EL (cell line): ENCODE measurements around the gene CDC42EP3.
A peak's percentile ranks its signal among the peaks of the same experiment; 100 is the strongest.

Experiments used
- DNase-seq: peaks from one replicate; pipeline ENCODE4 v3.0.0-alpha.2; 2016

CDC42EP3 gene

GRCh38 chr2:37683241-37683640 is 11.8 kb upstream of the CDC42EP3 start:
- no peak for DNase-seq

- no peak for DNase-seq
These were observed 11.0 kb upstream of the CDC42EP3 start for GRCh38 chr2:37682473-37682872.

- DNase-seq: no peak
These were observed 10.1 kb upstream of the CDC42EP3 start for GRCh38 chr2:37681587-37681986.

- DNase-seq: no peak
These were observed 7.7 kb upstream of the CDC42EP3 start for GRCh38 chr2:37679072-37679695.

- DNase-seq: no peak
These were observed 4.8 kb upstream of the CDC42EP3 start for GRCh38 chr2:37676274-37676673.

- no peak for DNase-seq
These were observed 3.5 kb upstream of the CDC42EP3 start for GRCh38 chr2:37674946-37675345.

- no peak for DNase-seq
These were observed 1.4 kb upstream of the CDC42EP3 start for GRCh38 chr2:37672870-37673184.

GRCh38 chr2:37672104-37672869 is 845 bp upstream of the CDC42EP3 start:
- DNase-seq: peak; percentile 86

- DNase-seq: no peak
These were observed 318 bp upstream of the CDC42EP3 start for GRCh38 chr2:37671816-37672103.

- no peak for DNase-seq
These were observed 949 bp downstream of the CDC42EP3 start for GRCh38 chr2:37670378-37671008.

GRCh38 chr2:37669446-37669845 is 2.0 kb downstream of the CDC42EP3 start:
- no peak for DNase-seq

- DNase-seq: no peak
These were observed 3.7 kb downstream of the CDC42EP3 start for GRCh38 chr2:37667704-37668103.

GRCh38 chr2:37666772-37667171 is 4.7 kb downstream of the CDC42EP3 start:
- no peak for DNase-seq

GRCh38 chr2:37665604-37666362 is 5.7 kb downstream of the CDC42EP3 start:
- DNase-seq: no peak

- no peak for DNase-seq
These were observed 6.4 kb downstream of the CDC42EP3 start for GRCh38 chr2:37665043-37665442.

- DNase-seq: no peak
These were observed 7.2 kb downstream of the CDC42EP3 start for GRCh38 chr2:37664231-37664643.

- no peak for DNase-seq
These were observed 8.1 kb downstream of the CDC42EP3 start for GRCh38 chr2:37663390-37663789.

- DNase-seq: no peak
These were observed 11.7 kb downstream of the CDC42EP3 start for GRCh38 chr2:37659723-37660122.

- DNase-seq: no peak
These were observed 12.8 kb downstream of the CDC42EP3 start for GRCh38 chr2:37658682-37659081.

GRCh38 chr2:37657471-37657870 is 14.0 kb downstream of the CDC42EP3 start:
- no peak for DNase-seq

GRCh38 chr2:37656512-37657423 is 14.7 kb downstream of the CDC42EP3 start:
- no peak for DNase-seq
